Measurements from ENCODE around the gene NEMP1. TPM values are rescaled to one million over a fixed set of nuclear protein-coding genes. Genes with fewer than 3 reads are reported as not detected.
"Not testable (repeated sequence)": the region's sequence is repeated elsewhere in the genome, so short reads cannot be mapped to it uniquely, and the experiment has no call there.

Gene NEMP1
- total RNA-seq, 1 experiment from 2014 or later, result 23.9 TPM

DNA sequence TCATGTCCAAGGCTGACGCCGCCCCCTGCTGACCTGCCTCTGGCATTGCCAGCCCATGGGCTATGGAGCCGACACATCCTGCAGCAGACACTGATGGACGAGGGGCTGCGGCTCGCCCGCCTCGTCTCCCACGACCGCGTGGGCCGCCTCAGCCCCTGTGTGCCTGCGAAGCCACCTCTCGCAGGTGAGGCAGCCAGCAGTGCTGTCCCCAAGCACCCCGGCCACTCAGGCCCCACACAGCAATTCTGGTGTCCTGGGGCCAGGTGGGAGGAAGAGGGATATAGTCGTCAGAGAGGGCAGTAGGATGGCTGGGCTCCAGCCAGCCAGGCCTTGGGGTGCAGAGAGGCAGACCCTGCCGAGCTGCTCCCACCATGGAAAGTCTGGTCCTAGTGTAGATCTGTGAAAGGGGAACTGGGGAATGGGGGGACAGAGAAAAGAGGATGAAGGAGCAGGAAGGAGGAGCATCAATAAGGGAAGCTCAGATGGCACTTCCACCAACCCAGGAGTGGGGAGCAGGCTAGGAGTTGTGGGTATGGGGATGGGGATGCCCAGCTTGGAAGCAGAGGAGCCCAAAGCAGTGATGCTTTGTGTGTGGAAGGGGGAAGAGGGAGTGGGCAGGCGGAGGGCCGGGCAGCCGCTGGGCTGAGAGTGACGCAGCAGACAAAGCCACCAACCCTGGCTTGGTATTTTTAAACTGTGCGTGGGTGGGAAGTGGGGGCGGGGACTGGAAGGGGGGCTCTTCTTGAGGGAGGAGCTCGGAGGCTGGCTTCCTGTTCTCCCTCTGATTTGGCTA is 15.0 kb upstream of the NEMP1 start:
- in situ Hi-C loops (cut with HindIII; ENCODE audit: low sequenced_read_pairs), result no loop called here
- DNase-seq (ENCODE audit: low spot score), result peak; percentile 64

DNA sequence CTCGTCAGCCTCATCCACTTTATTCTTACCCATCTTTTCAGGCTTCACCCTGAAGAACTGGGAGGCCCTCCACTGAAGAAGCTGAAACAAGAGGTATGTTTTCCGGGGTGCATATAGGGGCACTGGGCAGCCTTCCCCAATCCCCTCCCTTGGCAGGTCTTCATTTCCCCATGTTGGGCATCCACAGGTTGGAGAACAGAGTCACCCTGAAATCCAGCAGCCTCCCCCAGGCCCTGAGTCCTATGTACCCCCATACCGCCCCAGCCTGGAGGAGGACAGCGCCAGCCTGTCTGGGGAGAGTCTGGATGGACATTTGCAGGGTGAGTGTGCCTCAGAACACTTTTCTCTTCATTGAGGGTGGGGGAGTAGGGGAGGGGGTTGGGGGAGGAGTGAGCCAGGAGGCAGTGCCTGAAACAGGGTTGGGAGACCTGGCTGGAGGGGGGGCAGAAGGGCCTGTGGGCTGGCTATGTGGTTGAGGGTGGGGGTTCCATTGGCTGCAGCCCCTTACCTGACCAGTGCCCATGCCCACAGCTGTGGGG is 14.4 kb upstream of the NEMP1 start:
- DNase-seq (ENCODE audit: low spot score), result no peak
- in situ Hi-C loops (cut with HindIII; ENCODE audit: low sequenced_read_pairs), result no loop called here

DNA sequence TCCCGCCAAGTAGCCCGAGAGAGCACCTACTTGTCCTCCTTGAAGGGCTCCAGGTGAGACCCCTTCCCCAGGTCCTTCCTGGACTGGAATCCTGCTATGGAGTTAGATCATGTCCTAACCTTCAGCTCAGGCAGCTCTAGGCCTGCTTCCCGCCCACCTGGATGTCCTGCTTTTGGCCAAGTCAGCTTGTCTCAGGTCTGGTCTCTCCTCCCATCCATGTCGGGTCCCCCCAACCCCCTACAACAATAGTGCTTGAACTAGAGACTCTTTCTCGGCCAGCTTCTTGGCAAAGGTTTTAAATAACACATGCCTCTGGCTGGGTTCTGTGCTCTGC is 13.9 kb upstream of the NEMP1 start:
- in situ Hi-C loops (cut with HindIII; ENCODE audit: low sequenced_read_pairs), result no loop called here
- no peak for DNase-seq (ENCODE audit: low spot score)

DNA sequence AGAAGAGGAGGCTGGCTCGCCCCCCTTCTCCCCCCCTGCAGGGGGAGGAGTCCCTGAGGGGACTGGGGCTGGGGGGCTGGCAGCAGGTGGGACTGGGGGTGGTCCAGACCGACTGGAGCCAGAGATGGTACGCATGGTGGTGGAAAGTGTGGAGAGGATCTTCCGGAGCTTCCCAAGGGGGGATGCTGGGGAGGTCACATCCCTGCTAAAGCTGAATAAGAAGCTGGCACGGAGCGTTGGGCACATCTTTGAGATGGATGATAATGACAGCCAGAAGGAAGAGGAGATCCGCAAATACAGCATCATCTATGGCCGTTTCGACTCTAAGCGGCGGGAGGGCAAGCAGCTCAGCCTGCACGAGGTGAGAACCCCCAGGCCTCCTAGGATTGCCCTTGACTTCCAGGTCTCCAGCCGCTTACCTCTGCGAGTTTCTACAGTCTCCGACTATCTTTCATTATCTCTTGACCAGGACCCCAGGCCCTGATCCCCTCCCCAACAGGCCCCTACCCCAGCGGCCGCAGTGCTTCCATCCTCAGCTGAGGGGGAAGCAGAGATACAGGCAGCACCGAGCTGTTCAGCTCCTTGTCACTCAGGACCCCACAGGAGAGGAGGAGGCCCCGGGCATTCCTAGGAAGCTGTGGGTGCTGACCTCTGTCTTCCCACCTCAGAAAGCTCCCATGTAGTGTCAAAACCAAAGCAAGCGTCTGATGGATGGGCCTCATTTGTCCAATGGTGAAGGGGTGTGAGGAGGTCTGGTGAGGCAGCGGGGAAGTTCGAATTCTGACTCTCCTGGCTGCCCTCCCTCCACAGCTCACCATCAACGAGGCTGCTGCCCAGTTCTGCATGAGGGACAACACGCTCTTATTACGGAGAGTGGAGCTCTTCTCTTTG is 13.3 kb upstream of the NEMP1 start:
- in situ Hi-C loops (cut with HindIII; ENCODE audit: low sequenced_read_pairs), result no loop called here
- DNase-seq (ENCODE audit: low spot score), result peak; percentile 42

DNA sequence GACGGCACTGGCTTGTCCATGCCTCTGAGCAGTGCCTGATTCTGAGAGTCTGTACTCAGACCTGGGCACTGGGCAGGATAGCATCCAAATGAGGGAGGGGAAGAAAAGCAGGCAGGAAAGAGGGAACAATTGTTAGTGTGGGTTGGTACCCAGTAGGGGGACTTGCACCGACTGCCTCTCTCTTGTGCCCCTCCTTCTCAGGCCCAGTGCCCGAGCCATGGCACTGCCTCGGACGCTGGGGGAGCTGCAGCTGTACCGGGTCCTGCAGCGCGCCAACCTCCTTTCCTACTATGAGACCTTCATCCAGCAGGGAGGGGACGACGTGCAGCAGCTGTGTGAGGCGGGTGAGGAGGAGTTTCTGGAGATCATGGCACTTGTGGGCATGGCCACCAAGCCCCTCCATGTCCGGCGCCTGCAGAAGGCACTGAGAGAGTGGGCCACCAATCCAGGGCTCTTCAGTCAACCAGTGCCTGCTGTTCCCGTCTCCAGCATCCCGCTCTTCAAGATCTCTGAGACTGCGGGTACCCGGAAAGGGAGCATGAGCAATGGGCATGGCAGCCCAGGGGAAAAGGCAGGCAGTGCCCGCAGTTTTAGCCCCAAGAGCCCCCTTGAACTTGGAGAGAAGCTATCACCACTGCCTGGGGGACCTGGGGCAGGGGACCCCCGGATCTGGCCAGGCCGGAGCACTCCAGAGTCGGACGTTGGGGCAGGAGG is 12.5 kb upstream of the NEMP1 start:
- peak; percentile 61 for DNase-seq (ENCODE audit: low spot score)
- in situ Hi-C loops (cut with HindIII; ENCODE audit: low sequenced_read_pairs), result no loop called here

DNA sequence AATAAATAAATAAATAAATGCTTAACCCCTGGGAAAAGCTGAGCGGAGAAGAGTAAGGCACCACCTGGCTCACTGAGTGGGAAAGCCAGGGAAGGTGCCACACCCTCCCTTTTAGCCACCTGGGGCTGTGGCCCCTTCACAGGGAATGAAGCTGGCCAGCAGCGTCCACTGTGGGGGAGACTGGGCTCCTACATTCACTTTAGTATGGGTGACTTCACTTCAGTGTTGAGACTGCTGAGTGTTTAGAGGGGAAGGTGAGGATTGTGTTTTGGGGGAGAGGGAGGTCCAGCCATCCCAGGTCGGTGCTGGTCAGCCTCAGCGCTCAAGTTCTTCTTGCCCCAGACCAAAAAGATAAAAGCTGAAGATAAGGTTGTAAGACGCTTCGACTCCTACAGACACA is 11.9 kb upstream of the NEMP1 start:
- in situ Hi-C loops (cut with HindIII; ENCODE audit: low sequenced_read_pairs), result no loop called here
- DNase-seq (ENCODE audit: low spot score), result no peak

DNA sequence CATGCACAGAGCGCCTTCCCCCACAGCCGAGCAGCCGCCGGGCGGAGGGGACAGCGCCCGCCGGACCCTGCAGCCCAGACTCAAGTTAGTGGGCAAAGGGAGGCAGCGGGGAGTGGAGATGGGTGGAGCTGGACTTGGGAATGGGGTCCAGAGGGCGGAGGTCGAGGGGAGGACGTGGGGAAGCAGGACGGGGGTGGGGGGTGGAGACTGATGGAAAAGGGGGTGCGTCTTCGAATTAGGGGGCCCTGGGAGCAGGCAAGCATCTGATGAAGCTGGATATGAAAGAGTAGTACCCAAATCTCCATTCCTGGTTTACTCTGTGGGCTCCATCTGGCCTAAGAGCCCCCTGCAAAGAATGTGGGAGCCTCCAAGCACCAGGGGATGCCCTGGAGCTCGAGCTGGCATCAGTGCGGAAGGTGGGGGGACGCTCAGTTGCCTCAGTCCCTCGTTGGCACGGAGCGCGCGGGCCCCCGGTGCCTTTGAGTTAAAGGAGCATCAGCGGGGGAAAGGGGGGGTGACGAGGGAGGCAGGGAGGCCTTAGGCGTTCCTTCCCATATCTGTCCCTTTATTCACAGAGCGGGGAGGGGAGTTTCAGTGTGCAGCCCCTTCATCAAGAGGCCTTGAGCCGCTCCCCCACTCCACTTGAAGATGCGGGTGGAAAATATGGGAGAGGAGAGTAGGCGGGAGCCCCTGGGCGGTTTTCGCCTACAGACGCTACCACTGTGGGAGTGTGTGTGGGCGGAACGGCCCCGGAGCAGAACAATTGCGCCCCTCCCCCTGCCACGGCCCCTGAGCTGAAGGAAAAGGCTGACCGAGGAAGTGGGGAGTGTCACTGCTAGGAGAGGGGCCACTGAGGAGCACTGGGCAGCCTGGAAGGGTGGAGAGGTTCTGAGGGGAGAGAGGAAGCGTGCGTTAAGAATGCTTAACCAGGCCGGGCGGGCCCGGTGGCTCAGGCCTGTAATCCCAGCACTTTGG is 11.0 kb upstream of the NEMP1 start:
- peak; percentile 68 for DNase-seq (ENCODE audit: low spot score)
- in situ Hi-C loops (cut with HindIII; ENCODE audit: low sequenced_read_pairs), result no loop called here

DNA sequence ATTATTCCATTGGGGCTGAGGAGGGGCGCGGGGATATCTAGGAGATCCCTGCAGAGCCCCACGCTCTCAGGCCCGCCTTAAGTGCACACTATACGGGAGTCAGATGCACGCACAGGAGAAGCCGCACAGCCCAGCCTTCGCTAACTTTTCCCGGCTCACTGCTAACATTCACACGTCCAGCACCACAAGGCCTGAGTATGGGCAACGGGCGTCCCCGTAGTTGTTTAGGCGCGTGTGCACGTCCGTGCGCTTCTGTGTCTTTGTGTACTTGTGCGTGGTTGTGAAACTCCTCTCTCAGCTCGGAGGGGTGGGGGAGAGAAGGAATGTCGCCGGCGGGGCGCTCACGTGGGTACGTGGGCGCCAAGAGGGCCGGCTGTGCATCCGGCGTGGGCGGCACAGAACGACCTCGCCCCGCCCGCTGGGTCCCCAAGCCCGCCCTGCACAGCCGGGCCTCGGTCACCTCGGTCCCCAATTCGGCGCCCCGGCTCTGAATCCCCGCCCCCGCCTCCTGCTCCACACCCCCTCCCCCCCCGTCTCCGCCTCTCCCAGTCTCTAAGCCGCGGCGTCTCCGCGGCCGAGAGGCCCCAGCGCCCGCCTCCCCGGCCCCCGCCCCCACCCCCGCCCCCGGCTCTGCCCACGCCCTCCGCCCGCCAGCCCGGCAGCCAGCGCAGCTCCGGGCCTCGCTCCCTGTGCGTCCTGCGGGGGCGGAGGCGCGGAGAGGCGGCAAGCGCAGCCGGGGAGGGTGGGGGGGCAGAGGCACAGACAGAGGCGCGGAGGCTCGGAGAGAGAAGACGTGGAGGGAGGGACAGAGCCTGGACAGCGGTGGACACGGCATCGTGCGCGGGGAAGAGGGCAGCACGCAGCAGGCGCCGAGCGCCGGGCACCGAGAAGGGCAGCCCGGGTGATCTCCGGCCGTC is 10.0 kb upstream of the NEMP1 start, which contains the start of gene NAB2:
TSS of gene NAB2 (plus strand) at position 761 of the 917 bp plus-strand sequence. CDS start 158 bp downstream, outside the sequence.
- peak; percentile 96 for DNase-seq (ENCODE audit: low spot score)
- in situ Hi-C loops (cut with HindIII; ENCODE audit: low sequenced_read_pairs), result no loop called here

DNA sequence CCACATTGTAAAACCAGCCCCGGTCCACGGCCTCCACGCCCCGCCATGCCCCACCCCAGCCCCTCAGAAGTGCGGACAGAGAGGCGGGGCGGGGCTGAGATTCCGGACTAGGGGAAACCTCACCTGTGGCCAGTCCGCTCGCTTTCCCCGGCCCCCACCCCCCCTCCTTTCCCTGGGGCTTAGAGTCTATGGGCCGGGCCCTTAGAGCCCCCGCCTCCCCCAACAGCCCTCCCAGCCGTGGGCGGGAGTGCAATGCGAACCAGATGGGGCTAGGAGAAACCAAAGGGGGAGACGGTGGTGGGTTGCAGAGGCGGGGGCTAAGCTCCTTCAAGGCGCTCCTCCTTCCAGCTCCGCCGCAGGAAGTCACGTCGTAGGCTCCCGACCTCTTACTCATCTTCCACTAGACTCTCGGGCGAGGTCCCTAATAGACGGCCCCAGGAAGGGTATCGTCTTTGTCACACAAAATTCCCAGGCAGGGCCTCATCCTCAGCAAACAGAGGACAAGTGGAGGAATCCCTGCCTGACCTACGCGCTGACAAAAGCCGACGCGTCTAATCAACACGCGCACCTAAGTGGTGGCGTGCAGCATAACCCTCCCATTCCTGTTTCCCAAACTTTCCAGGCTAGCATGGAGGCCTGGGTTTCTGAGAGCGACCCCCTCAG is 9.2 kb upstream of the NEMP1 start:
- in situ Hi-C loops (cut with HindIII; ENCODE audit: low sequenced_read_pairs), result no loop called here
- DNase-seq (ENCODE audit: low spot score), result peak; percentile 75

DNA sequence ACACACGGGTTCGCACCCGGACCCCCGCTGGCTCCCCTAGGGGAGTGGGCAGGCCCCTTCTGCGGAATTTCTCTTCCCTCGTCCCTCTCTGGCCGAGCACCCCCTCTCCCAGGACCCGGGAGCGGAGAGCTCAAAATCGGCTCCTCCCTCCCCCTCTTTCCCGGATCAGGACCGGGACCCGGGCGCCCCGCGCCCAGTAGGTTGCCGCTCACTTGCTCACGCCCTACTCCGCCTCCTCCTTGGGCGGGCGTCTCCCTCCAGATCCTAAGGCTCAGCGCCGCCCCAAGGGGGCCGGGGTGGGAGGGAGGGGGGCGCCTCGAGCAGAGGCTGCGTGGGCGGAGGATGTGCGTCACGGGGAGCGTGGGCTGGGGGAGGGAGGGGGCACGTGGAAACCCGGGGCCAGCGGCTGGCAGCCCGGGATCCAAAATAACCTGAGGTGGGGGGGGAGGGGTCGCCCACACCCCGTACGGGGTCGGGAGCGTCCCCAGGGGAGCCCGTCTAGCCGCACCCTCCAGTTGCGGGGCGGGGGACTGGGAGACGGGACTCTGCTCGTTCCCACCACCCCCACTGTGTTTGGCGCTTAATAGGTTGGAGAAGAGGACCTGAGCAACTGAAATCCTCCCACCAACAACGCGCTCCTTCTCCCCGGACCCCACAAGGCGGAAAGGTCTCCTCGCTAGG is 8.6 kb upstream of the NEMP1 start:
- in situ Hi-C loops (cut with HindIII; ENCODE audit: low sequenced_read_pairs), result no loop called here
- peak; percentile 62 for DNase-seq (ENCODE audit: low spot score)

DNA sequence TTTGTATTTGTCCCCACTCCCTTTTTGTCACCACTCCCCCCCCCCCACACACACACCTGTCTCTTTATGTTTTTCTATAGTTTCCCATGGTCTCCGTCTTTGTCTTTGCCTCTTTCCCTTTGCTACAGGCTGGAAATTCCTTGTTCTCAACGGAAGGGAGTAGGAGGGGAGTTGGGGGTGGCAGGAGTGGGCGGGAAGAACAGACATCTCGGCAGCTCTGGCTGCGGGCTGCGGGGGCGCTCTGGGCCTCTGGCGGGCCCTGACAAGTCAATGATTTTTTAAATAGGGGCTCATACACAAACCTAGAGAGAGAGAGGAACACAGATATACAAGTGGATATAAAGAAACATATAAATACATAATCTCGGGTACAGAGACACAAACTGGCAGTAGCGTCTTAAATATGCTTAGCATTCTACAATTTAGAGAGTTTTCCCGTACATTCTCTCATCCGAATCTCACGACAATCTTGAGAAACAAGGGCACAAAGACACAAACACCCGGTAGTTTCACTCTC is 8.0 kb upstream of the NEMP1 start:
- in situ Hi-C loops (cut with HindIII; ENCODE audit: low sequenced_read_pairs), result no loop called here
- DNase-seq (ENCODE audit: low spot score), result peak; percentile 82

DNA sequence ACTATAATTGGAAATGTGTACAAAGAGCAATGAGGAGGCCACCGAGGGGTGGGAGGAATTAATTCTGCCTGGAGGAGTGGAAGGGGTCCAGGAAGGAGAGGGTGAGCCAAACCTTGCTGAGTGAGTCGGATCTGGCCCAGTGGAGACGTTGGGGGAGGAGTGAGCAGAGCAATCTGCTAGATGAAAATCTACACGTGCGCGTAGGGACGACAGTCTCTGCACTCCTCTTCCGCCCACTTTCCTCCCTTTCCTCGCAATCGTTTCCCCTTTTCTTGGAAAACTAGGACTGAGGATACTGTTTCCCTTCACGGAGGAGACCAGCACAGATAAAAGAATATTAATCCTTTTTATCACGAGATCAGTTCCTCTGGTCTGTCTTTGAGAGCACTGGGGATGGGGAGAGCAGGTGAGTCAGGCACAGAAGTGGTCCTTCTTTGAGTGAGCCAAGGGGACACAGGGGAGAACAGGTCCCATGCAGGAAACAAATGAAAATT is 7.5 kb upstream of the NEMP1 start:
- DNase-seq (ENCODE audit: low spot score), result peak; percentile 68
- in situ Hi-C loops (cut with HindIII; ENCODE audit: low sequenced_read_pairs), result no loop called here

DNA sequence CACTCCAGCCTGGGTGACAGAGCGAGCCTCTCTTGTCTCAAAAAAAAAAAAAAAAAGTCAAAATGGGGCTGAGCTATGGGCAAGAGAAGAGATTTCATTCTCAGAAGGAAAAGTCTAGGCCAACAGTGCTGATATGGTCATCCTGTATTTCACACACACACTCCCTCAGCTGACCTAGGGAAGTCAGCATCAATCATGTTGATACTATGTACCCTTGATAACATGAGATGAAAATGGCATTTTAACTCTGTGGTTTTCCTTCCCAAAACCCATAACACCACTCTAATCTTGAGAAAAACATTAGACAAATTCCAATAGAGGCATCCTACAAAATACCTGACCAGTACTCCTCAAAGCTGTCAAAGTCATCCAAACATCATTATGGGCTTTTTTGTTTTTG is 2.3 kb upstream of the NEMP1 start:
- no peak for DNase-seq (ENCODE audit: low spot score)
- in situ Hi-C loops (cut with HindIII; ENCODE audit: low sequenced_read_pairs), result no loop called here

DNA sequence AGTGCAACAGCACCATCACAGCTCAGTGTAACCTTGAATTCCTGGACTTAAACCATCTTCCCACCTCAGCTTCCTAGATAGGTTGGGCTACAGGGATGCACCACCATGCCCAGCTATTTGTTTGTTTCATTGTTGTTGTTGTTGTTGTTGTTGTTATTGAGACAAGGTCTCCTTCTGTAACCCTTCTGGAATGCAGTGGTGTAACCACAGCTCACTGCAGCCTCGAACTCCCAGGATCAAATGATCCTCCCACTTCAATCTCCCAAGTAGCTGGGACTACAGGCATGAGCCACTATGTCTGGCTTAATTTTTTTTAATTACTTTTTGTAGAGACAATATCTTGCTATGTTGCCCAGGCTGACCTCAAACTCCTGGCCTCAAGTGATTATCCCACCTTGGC is 1.2 kb upstream of the NEMP1 start:
- in situ Hi-C loops (cut with HindIII; ENCODE audit: low sequenced_read_pairs), result no loop called here
- DNase-seq (ENCODE audit: low spot score), result no peak

DNA sequence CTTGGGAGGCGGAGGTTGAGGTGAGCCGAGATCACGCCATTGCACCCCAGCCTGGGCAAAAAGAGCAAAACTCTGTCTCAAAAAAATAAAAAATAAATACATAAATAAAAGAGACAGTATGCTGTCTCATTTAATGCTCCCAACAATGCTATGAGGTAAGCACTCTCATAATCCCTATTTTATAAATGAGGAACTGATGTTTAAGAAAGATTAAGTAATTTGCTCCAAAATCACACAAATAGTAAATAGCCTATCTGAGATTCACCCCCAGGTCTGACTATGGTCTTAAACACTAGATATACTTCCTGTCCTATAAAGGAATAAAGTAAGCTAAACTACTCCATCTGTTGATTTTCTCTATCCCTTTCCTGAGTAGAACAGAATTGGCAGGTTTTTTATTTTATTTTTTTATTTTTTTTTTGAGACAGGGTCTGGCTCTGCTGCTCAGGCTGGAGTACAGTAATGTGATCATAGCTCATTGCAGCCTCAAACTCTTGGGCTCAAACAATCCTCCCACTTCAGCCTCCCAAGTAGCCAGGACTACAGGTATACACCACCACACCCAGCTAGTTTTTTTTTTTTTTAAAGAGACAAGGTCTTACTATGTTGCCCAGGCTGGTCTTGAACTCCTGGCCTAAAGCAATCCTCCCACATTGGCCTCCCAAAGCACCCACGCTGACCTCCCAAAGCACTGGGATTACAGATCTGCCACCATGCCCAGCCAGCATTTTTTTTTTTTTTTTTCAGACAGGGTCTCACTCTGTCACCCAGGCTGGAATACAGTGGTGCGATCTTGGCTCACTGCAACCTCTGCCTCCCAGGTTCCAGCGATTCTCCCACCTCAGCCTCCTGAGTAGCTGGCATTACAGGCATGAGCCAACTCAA is 4.8 kb downstream of the NEMP1 start:
- DNase-seq (ENCODE audit: low spot score); in situ Hi-C loops (cut with HindIII; ENCODE audit: low sequenced_read_pairs): not testable (repeated sequence)
